Measurements from ENCODE around the gene ADAMTS2. TPM values are rescaled to one million over a fixed set of nuclear protein-coding genes. Genes with fewer than 3 reads are reported as not detected.

ADAMTS2 gene
- total and polyA plus RNA-seq, 2 of the 8 experiments (the other 6 are each of a cell fraction or from before 2014, with no cell fraction given), result 6.6 to 7.3 TPM

DNA sequence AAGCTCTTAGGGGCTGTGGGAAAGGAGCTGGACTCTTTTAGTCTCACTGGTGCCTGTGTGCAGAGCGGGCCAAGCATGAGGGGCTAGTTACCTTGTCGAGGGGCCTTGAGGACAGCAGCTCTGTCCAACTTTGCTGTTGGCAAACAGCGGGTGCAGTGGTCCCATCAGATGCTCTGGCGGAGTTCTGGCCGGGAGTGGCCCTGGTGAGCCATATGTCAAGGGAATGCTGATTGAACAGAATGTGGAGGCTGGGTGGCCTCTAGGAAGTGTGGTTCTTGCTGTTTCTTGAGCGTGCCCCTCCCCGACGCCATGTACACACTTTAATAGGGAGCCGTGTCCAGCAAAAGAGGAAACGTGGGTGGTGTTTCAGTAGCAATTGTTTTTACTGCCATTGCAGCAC, 3.6 kb upstream of the ADAMTS2 start:
- FAIRE-seq, result no peak
- Histone ChIP-seq H3K9ac (replicated peaks in 1 of 4; ENCODE audit: extremely low read depth in 1 of 4, low read depth in 3 of 4, low read length in 3 of 4) (no peak overlapping the region), H2AFZ (ENCODE audit: low read length) (no peak overlapping the region), H3K27me3 (replicated peaks in 1 of 4; ENCODE audit: control insufficient read depth in 3 of 4, extremely low read depth in 1 of 4, insufficient read depth in 3 of 4, low read length in 3 of 4) (peaks cover 7 to 34% (median 25%) of the 10 kb centered on the region in 4 experiments), H3K79me2 (ENCODE audit: control insufficient read depth in 1 of 2, insufficient read depth in 2 of 2, low read length in 2 of 2) (no peaks in the 10 kb centered on the region), H4K5ac (ENCODE audit: insufficient read length, low read depth, low read length) (no peak overlapping the region), H3K27ac (ENCODE audit: low read depth, low read length) (no peak overlapping the region), H3K56ac (replicated peaks; ENCODE audit: insufficient read length, low read depth, low read length) (no peak overlapping the region), H2BK15ac (ENCODE audit: low read length) (no peak overlapping the region), H2AK5ac (ENCODE audit: low read depth, low read length) (no peak overlapping the region), H2BK120ac (replicated peaks; ENCODE audit: low read depth, low read length) (no peak overlapping the region), H2BK5ac (ENCODE audit: low read depth, low read length) (no peak overlapping the region), H2BK12ac (ENCODE audit: low read depth, low read length) (no peak overlapping the region), H3K23me2 (ENCODE audit: low read depth, low read length) (peaks cover 14% of the 10 kb centered on the region; the same call in 1 of the 2 replicates), H3K4me2 (ENCODE audit: insufficient read depth in 1 of 2, low read depth in 2 of 2, low read length in 2 of 2) (no peak overlapping the region), H4K20me1 (replicated peaks in 1 of 2; ENCODE audit: control insufficient read depth in 1 of 2, insufficient read depth in 2 of 2, low read length in 2 of 2) (no peaks in the 10 kb centered on the region), H3K4ac (replicated peaks; ENCODE audit: insufficient read length, low read depth, low read length) (no peak overlapping the region), H3K18ac (ENCODE audit: extremely low read depth, low read length) (no peak overlapping the region), H3K14ac (ENCODE audit: insufficient read length) (no peak overlapping the region), H3K79me1 (ENCODE audit: low read depth, low read length) (no peaks in the 10 kb centered on the region), H4K8ac (ENCODE audit: extremely low read depth, insufficient read depth, low read length) (no peak overlapping the region), H2BK20ac (ENCODE audit: low read length) (no peak overlapping the region), H3K9me3 (ENCODE audit: insufficient read depth in 2 of 2, low read depth in 1 of 2, low read length in 1 of 2) (no peaks in the 10 kb centered on the region), H3K23ac (ENCODE audit: insufficient read length) (no peak overlapping the region), H3K36me3 (ENCODE audit: control insufficient read depth in 2 of 4, insufficient read depth in 4 of 4, low read length in 3 of 4) (no peaks in the 10 kb centered on the region), H4K91ac (replicated peaks; ENCODE audit: insufficient read length, low read length) (no peak overlapping the region), H3K4me3 (ENCODE audit: extremely low read depth in 1 of 4, insufficient read depth in 2 of 4, low read depth in 3 of 4, low read length in 4 of 4) (no peak overlapping the region), H3K4me1 (replicated peaks in 1 of 4; ENCODE audit: control insufficient read depth in 3 of 4, insufficient read depth in 4 of 4, low read length in 3 of 4) (peaks cover 0 to 6% (median 3%) of the 10 kb centered on the region in 4 experiments; a peak in 4 of 7 replicates)
- TF ChIP-seq RNF2 (IDR thresholded peaks at IDR 0.05; ENCODE audit: borderline replicate concordance, low read depth, low read length, missing control alignments, poor library complexity, severe bottlenecking), result no peak
- TF ChIP-seq SUZ12 (IDR thresholded peaks at IDR 0.05; ENCODE audit: low read length), result no peak
- TF ChIP-seq CHD1 (IDR thresholded peaks at IDR 0.05; ENCODE audit: low read depth, low read length), result no peak
- no peak for TF ChIP-seq BCL11A (IDR thresholded peaks at IDR 0.05; ENCODE audit: low read depth in 2 of 2, low read length in 2 of 2)
- no peak for TF ChIP-seq CREB1 (IDR thresholded peaks at IDR 0.05)
- no peak for TF ChIP-seq EGR1 (IDR thresholded peaks at IDR 0.05; ENCODE audit: borderline replicate concordance, low read depth, low read length)
- TF ChIP-seq EZH2 (IDR thresholded peaks at IDR 0.05; ENCODE audit: low read depth, low read length, severe bottlenecking), result no peak
- no peak for TF ChIP-seq GABPA (IDR thresholded peaks at IDR 0.05; ENCODE audit: borderline replicate concordance, insufficient read depth, low read length)
- no peak for TF ChIP-seq RFX5 (IDR thresholded peaks at IDR 0.05; ENCODE audit: borderline replicate concordance, low read depth, low read length)
- no peak for TF ChIP-seq CBX5 (IDR thresholded peaks at IDR 0.05; ENCODE audit: low read depth, low read length)
- TF ChIP-seq ASH2L (IDR thresholded peaks at IDR 0.05; ENCODE audit: low read length), result no peak
- POLR2A ChIA-PET (ENCODE audit: partially characterized antibody), result no interaction called here
- 87% methylated on average over 10 of the region's 10 CpGs; no CpG with 5 or more reads in 1 of the 2 experiments for WGBS, 2 experiments (ENCODE audit: extremely low coverage in 1 of 2, insufficient coverage in 1 of 2, insufficient read length in 1 of 2, insufficient replicate concordance in 2 of 2, low coverage in 1 of 2, low lambda C conversion rate in 2 of 2, missing lambda C conversion rate in 1 of 2)
- no peak for DNase-seq (ENCODE audit: low read depth in 1 of 2, low spot score in 2 of 2)
- CTCF ChIA-PET (ENCODE audit: partially characterized antibody), result interaction anchor here (1.0 kb wide), 1 partner anchor 206 kb away, joined by 3 read pairs; no protein-coding TSS in a partner anchor
